GM18499 (cell line): ENCODE data around the gene CABLES2.

Experiments used
- ATAC-seq: cut with Tn5 transposase; IDR thresholded peaks from one replicate; pipeline ENCODE4 v1.9.1; 2021; ENCODE audit warnings: moderate number of reproducible peaks; ENCODE audit not compliant: insufficient read depth, unreplicated experiment

CABLES2 gene, protein sequence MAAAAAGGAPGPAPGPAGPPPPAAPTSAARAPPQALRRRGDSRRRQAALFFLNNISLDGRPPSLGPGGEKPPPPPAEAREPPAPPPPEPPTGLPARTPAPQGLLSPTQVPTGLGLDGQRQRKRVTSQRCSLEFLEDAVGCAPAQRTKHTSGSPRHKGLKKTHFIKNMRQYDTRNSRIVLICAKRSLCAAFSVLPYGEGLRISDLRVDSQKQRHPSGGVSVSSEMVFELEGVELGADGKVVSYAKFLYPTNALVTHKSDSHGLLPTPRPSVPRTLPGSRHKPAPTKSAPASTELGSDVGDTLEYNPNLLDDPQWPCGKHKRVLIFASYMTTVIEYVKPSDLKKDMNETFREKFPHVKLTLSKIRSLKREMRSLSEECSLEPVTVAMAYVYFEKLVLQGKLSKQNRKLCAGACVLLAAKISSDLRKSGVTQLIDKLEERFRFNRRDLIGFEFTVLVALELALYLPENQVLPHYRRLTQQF

DNA sequence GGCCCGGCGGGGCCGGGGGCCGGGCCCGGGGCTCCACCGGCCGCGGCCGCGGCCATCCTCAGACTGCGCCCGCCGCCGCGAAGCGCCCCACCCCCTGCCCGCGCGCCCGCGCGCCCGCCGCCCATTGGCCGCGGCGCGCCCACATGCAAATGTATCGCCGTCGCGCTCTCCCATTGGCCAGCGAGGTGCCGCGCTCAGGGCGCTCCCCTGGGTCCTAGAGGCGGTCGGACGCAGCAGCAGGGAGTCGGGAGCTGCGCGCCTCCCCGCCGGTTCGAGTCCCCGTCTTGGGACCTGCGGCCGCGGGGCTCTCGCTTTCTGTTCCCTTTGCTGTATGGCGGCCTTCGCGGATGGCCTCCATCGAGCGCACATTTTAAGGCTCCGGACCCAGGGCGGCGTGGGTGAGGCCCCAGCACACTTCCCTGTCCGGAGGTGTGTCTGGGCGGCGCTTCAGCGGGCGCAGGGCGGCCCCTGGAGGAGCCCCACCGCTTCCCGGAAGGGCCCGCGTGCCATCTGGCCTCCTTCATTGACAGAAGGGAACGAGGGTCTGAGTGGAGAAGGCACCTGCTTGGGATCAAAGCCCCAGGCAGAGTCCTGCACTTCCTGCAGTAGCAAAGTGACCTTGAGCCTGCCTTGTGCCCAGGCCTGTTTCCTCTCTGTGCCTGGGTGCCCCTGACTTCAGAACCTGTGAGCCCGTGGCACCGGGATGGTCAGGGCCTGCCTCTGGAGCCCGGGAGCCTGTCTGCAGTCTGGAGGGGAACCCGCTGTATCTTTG lies at the start of gene CABLES2:
CABLES2 (minus strand) TSS at position 65 of the 772 bp plus-strand sequence; CDS start at position 56, 9 bp downstream.
- peak; percentile 53 for ATAC-seq

DNA sequence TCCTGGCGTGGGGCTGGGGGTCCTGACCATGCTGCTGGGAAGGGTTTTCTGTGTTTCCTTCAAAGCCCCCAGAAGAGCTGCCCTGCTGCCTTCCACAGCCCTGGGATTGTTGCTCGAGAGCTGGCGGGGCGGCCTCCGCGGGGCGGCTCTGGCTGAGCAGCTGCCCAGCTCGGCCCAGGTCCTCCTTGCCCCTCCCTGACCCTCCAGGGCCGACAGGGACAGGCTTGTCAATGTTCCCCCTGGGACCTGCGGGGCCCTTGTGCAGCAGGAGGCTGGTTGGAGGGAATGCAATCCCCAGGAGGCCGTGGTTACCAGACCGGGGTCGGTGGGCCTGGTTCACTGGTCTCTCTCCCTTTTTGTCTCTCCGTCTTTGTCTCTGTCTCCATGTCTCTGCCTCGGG lies 48.8 kb upstream of the CABLES2 start:
- no peak for ATAC-seq

DNA sequence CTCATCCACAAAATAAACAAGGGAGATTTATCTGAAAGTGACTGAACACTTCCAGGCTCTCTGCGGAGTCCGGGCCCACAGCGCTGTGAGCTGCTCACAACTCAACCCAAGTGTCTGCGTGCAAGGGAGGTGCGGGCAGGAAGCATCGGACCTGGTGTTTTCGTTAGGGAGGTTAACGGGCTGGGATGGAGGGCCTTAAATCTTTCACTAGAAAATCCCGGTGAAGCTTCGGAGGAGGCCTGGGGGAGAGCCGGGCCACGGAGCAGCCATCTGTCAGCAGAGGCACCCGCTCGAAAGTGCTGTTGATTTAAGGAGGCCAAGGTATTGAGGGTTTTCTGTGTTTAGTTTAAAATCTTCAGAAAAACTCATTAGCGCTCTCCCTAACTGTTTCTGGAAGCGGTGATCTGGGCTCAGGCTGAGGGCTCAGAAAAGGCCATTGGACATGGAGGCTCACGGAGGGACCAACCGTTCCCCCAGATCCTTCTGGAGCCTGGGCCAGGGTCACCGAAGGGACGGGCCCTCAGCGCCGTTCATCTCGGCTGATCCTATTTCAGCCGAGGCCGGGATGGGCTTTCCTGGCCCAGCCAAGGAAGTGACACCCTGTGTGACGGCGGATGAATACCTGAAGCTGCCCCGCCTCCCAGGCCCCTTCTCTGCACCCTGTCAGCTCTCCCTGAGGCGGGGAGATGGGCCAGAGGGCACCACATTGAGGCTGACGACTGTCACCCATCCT lies 48.0 kb upstream of the CABLES2 start:
- no peak for ATAC-seq

DNA sequence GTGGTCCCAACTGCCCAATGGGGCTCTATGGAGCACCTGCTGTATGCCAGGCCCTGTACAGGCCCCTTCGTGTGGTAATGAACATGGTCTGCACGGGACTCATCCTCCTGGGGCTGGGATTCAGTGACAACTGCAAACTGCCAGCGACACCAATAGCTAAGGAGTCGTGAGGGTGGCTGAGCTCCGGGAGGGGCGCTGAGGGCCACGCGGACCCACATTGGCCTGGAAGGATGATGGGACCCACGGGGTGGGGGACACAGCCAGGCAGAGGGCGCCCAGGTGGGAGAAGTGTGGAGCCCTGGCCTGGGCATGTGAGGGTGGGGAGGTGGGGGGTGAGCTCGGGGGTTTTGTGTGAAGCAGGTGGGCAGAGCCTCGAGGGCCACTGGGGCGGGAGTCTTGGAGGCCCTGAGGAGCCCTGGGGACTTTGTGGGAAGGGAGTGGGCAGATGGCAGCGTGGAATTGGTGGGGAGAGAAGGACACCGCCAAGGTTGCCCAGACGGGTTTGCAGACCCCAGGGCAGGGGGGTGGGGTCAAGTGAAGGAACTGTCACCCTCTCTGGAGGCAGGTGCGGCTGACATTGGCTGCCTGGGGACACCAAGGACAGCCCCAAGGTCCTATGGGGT lies 46.2 kb upstream of the CABLES2 start:
- no peak for ATAC-seq

DNA sequence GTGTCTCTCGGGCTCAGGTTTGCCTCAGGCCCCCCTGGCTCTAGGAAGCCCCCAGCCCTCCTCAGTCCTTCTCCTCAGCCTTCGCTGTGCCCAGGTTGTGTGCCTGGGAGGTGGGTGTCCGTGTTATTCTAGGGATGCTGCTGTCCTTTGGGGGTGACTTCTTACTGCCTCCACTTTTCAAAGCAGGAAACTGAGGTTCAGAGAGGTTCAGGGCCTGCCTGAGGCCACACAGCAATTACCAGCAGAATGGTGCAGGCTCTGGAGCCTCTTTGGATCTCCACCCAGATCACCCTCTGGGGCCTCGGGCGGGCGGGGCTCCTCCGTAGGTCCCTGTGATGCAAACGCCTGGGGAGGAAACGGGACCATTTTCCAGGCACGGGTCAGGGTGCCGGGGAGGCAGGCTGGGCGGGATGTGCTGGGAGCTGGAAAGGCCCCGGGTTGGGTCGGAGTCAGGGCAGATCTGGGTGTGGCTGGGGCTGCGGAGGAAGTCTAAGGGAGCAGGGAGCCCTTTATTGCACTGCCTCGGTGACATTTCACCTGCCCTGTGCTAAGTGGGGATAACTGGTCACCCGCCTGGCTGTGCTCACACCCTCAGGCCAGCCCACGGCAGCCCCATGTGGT lies 45.5 kb upstream of the CABLES2 start:
- no peak for ATAC-seq

DNA sequence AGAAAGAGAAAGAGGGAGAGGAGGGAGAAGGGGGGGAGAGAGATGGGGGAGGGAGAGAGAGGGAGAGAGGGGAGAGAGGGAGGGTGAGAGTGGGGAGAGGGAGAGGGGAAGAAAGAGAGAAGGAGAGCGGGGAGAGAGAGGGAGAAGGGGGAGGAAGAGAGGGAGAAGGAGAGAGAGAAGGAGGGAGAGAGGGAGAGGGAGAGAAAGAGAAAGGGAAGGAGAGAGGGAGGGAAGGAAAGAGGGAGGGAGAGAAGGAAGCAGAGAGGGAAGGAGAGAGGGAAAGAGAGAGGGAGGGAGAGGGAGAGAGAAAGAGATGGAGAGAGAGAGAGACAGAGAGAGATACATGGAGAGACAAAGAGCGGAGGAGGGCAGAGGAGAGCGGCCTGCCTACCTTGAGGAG lies 44.9 kb upstream of the CABLES2 start:
- no peak for ATAC-seq

DNA sequence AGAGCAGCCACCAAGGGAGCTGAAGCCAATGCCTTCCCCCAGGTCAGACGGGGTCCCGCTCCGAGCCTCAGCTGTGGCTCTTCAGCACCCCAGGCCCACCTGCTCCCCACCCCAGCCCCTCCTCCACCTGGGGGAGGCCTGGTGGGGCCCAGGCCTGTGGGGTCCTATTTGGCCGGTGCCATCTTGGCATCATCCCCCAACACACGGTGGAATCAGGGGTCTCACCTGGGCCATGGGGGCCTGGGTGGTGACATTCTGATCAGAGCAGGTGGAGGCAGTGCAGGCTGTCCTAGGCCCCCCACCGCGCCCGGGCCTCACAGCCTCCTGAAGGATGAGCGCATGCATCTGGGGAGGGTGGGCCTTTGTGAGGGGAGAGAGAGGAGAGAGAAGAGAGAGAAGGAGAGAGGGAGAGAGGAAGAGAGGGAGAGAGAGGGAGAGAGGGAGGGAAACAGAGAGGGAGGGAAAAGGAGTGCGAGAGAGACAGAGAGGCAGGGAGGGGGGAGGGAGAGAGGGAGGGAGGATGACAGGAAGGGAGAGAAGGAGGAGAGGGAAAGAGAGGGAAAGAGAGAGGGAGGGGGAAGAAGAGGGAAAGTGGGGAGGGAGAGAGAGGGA lies 44.2 kb upstream of the CABLES2 start:
- ATAC-seq: no peak

DNA sequence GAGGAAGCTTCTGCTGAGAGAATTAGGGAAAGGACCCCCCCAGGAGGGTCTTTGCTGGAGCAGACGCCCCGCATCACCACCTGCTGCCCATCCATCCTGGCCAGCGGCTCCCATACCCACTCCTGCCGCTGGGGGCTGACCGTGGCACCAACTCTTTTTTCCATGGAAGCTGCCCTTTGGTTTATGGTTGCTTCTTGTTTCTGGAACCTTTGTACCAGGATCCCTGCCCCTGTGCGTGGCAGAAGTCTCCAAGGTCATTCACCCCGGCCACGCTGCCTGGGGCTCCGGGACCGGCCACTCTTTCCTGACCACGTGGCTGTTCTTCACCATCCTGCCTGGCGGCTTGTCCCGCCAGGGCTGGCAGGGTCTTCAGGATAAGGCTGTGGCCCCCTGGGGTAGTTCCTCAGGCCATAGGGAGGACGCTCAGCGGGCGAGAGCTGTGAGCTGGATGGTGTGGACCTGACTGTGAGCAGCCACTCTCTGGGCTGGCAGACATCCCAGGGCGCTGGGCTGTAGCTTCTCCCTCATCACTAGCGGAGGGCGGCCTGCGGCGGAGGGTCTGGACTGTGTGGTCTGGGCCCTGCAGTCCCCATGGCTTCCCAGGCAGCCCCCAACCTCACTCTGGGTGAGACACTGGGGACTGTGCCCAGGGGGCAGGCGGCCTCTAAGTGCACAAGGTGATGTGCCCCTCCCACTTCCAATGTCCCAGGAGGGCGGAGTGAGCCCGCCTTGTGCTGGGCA lies 43.0 kb upstream of the CABLES2 start:
- no peak for ATAC-seq

DNA sequence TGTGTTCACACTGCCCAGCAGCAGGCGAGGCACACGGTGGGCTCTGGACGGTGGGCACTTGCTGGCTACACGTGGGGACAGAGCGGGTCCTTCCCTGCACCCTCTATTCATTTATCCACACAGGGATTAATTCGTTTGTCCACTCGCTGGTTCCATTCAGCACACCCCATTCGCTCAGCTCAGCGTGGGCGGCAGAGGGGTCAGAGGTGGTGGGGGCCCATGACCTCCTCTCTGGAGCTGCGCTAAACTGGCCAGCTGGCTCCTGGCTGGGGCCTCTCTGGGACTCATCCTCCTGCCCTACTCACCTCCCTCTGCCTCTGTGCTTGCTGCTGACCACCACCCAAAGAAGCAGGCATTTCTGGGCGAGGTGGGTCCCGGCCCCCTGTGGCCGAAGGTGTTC lies 41.7 kb upstream of the CABLES2 start:
- no peak for ATAC-seq

DNA sequence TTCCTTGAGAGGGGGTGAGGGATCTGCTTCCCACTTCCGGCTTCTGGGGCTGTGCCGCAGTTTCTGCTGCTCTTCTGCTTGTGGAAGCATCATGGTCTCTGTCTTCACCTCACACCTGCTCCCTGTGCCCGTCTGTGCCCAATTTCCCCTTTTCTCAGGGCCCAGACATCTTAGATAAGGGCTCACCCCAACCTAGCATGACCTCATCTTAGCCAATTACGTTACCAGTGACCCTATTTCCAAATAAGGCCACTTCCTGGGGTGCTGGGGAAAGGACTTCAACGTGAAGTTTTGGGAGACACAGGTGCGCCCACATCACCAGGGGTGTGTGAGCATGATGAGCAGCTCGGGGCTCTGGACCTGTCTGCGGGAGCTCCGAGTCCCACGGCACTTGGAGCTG lies 41.0 kb upstream of the CABLES2 start:
- no peak for ATAC-seq

DNA sequence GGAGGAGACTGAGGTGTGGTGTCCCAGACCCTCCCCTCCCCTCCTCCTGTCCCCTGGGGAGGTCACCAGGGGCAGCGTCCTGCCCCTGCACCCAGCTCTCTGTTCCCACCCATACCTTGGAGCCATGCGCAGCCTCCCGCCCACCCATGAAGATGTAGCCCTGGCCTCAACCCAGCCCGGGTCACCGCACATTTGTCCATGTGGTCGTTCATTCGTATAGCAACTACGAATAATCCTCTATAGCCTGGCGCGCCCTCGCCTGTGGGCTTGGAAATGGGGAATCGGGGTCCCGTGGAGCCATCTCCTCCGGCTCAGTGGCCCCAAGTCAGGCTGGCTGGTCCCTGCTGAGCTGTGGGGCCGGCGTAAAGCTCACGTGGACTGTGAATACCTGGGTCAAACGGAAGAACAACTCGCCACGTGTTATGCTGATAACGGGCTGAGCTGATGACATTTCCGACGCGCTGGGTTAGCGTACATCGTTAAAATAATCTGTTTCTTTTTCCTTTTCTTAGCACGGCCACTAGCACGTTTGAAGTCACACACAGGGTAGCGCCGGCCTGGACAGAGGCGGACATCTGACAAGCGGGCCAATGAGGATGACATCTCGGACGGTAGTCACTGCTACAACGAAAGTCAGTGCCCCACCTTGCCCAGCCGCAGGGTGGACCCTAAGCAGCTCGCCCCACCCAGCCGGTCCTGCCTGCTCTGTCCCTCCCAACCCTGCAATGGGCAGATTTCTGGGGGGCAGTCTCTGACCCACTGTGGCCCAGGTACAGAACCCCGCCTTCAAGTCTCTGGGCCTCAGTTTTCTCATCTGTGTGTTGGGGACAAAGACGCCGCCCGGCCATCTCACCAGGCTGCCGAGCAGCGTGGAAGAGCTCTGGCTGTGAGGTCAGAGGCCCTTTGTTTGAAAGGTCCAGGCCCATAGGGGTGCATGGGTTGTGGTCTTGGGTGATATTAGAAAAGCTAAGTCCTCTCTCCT lies 40.1 kb upstream of the CABLES2 start:
- ATAC-seq: no peak

DNA sequence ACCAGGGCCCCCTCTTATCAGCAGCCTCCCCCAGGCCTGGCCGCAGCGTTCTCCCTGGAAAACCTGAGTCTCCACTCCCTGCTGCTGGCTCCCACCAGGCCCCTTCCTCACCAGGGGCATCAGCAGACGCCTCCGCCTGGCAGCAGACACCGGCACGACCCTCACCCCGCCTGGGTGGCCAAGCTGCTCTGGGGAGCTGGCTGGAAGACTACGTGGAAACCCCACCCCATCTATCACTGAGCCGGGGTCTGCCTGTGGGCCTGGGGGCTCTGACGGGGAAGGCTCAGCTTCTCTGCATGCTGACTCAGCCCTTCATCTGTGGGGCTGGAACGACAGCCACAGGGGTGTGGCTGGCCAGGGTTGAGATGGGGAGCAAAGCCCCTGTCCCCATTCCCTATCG lies 39.4 kb upstream of the CABLES2 start:
- ATAC-seq: no peak

DNA sequence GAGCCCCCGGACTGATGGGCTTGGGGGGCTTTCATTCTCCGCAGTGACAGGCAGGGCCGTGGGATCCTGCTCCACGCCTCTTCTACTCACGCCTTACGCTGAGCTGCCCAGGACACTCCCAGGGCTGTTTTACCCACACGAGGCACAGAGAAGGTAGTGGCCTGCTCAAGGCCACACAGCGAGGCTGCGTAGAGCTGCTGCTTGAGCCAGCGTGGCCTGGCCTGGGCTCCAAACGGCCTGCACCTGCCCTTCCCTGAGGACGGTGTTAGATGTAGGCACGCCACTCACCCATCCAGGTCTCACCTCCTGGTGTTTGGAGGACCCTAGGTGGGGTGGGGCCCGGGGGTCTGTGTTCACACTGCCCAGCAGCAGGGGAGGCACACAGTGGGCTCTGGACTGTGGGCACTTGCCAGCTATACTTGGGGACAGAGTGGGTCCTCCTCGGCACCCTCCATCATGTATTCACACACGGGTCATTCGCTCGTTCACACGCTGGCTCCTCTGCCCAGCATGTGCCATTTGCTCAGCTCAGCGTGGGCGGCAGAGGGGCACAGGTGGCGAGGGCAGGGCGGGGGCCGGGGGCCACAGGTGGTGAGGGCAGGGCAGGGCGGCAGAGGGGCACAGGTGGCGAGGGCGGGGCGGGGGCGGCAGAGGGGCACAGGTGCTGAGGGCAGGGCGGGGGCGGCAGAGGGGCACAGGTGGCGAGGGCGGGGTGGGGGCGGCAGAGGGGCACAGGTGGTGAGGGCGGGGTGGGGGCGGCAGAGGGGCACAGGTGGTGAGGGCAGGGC lies 38.7 kb upstream of the CABLES2 start:
- no peak for ATAC-seq

DNA sequence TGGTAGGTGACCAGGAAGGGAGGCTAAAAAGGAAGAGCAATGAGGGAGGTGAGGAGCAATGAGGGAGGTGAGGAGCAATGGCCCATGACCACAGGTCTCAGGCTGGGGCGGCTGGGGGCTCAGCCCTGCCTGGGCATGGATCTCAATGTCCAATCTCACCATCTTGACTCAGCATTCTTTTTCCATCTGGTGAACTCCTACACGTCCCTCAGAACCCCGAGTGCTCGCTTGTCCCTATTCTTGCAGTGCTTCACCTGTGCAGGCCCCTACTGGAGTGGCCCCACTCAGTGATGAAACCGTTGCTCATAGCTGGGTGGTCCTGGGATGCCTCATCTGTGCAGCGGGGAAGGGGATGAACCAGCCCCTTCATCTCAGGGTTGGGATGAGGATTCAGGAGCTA lies 37.2 kb upstream of the CABLES2 start:
- ATAC-seq: no peak

DNA sequence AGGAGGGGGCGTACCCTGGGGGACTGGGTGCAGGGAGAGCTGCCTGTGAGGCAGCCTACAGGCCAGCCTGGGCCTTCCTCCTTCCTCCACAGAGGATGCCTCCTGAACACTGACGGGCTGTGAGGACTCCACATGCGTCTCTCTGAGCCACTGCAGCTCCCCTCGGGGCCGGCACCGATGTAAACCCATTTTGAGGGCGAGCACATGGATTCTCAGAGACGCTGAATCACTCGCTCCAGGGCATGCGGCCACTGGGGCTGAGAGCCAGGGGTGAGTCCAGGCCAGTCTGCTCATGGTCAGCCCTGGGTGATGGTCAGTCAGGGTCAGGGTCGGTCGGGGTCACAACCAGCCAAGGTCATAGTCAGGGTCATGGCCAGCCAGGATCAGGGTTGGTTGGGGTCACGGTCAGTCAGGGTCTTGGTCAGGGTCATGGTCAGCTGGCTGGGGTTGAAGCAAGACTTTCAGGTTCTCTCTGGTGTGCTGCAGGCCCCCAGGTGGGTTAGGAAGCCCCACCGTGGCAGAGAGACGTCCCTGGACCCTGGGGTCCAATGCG lies 35.0 kb upstream of the CABLES2 start:
- ATAC-seq: no peak

DNA sequence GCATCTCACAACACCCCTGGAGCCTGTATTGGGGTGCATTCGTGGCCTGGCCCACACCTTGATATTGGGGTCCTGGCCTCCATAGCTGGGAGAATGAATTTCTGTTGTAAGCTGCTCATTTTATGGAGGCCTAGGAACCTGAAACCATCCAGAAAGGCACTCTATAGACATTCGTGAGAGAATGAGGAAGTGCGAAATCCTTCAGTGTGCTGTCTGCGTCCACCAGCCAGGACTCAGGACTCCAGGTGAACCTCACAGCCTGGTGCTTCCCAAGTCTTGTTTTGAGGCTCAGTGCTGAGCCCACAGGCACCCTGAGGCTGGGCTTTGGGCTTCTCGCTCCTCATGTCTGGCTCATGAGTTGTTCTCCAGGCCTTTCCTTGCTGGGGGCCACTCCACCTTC lies 32.1 kb upstream of the CABLES2 start:
- ATAC-seq: no peak

DNA sequence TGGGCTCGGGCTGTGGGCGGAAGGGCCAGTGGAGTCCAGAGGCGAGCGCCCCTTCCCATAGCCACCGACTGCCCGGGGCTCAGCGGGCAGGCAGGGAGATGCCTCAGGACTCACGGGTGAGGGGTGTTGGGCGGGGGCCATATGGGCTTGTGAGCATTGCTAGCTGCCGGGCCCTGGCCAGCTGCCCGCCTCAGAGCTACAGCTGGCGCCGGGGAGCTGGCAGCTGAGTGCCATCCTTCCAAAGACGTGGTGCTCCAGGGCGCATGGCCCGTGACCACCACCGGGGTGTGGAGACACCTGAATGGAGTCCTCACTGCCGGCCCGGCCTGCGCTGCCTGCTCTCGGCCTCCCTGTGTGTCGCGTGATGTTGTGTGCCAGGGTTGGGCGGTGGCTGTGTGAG lies 30.8 kb upstream of the CABLES2 start:
- no peak for ATAC-seq
